NCI-H345 treated with DMSO at 0.1 percent for 48 hours (cell line): ENCODE data around the gene MISP3.

ENCODE experiments used
- DNase-seq: peaks from one replicate; lab custom pipeline; 2025; ENCODE audit not compliant: unreplicated experiment; lab: John Stamatoyannopoulos, UW

MISP3 gene

DNA sequence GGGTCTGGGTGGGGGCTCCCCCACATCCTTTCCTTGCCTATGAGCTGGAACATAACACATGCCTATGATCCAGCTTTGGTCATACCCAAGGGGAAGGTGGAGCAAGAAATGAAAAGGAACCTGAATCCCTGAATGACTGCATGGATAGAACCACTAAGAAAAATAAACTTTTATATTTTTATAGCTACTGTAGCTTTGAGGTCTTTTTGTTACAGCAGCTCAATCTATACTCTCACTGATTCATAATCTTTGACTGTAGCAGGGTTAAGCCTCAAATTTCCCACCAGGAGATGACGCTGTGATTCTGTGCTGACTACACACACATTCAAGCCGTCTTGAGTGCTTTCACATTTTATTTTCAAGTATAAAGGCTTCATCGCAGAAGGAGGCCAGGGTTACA is 19.6 kb upstream of the MISP3 start:
- DNase-seq: no peak

DNA sequence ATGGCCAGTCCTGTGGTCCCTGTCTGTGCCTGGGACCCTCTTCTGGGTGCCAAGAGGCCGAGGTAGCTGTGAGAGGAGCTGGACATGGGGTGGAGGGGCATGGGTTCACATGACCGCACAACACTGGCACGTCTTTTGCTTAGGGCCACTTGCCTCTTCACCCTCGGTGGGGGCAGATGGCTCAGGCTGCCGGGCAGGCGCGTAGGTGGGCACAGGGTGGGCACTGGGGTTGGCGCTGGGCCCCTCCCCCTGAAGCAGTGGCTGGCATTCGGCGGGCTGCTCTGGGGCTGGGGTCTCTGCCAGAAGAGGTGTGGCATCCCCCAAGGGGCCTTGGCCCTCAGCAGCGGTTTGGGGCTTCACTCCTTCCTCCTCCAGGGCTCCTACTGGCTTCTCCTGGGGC is 19.1 kb upstream of the MISP3 start:
- DNase-seq: no peak

DNA sequence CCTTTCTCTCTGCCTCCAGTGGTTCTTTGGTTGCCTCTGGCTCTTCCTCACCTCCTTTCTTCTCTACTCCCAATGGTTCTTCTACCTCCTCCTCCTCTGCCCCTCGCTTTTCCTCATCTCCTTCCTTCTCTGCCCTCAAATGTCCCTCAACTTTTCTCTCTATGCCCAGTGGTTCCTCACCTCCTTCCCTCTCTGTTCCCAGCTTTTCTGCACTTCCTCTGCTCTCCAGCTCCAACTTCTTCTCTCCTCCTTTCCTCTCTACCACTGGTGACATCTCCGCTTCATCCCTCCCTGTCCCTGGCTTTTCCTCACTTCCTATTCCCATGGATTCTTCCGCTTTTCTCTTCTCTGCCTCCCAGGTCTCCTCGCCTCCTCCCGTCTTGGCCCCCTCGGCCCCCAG is 18.5 kb upstream of the MISP3 start:
- no peak for DNase-seq

DNA sequence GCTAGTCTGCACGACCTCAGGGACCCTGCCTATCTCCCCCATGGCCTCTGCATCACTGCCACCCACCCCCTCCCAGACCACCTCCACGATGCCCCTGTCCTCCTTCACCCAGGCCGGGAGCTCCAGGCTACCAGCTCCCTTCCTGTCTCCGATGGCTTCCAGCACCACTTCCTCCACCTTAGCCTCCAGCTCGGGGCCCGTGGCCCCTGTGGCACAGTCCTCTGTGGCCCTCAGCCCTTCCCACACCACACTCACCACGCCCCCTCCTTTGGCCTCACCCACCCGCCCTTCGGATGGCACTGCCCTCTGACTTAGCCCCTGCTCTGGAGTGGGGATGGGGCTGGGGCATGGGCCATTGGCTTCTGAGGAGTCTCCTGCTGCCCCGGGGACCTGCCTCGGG is 17.9 kb upstream of the MISP3 start:
- no peak for DNase-seq

DNA sequence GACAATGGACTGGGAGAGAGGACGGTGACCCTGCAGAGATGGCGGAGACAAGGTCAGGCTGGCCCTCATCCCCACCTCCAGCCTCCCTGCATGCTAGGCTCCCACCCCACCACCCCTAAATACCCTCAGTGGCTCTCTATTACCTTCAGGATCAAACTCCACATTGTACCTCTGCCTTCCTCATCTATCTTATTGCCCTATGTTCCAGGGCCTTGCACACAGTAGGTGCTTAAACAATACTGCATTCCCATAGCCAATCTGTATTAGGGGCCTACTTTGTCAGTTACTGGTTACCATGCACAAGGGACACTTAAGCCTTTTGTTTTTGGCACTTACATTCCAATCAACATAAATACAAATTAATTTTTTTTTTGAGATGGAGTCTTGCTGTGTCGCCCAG is 17.2 kb upstream of the MISP3 start:
- no peak for DNase-seq

DNA sequence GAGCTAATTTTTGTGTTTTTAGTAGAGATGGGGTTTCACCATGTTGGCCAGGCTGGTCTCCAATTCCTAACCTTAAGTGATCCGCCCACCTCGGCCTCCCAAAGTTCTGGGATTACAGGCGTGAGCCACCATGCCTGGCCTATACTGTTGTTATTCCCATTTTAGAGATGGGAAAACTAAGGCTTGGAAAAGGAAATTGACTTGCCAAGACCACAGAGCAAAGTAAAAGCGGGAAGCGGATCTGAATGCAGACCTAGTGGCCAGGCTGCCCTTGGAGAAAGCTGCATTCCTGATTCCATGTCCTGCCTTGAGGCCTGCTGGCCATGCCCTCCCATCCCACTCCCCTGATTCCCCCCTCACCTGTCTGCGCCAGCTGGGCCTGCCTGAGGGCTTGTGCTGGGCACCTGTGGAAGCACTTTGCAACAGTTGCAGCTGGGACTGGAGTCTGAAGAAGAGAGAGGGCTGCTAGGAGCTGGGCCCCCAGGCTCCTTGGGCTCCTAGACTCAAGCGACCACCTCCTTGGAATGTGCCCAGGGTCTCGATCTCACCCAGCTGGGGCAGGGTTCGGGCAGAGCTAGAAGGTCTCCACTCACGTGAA is 16.4 kb upstream of the MISP3 start:
- DNase-seq: no peak

DNA sequence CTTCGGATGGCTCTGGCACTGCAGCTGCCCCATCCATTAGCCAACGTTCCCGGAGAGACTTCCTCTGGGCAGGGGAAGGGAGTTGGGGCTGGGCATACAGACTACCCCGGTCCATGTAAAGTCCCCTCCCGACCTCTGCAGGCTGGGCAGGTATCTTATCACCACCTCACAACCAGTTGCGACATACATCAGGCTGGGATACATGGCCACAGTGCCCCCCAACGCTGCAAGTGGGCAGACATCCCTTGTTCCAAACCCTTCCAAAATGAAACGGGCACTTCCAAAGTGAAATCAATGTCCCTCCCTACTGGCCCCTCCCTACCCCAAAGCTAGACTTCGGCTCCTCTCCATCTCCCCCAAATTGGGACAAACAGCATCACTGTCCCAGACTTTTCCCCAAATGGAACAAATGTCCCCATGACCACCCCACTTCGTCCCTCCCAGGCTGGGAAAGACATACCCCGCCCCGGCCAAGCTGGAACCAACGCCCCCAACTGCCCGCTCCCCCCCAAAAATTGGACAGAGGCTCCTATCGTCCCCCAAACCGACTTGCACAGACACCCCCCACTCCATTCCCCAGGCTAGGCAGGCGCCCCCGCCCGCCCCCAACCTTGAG is 15.7 kb upstream of the MISP3 start:
- DNase-seq: no peak

DNA sequence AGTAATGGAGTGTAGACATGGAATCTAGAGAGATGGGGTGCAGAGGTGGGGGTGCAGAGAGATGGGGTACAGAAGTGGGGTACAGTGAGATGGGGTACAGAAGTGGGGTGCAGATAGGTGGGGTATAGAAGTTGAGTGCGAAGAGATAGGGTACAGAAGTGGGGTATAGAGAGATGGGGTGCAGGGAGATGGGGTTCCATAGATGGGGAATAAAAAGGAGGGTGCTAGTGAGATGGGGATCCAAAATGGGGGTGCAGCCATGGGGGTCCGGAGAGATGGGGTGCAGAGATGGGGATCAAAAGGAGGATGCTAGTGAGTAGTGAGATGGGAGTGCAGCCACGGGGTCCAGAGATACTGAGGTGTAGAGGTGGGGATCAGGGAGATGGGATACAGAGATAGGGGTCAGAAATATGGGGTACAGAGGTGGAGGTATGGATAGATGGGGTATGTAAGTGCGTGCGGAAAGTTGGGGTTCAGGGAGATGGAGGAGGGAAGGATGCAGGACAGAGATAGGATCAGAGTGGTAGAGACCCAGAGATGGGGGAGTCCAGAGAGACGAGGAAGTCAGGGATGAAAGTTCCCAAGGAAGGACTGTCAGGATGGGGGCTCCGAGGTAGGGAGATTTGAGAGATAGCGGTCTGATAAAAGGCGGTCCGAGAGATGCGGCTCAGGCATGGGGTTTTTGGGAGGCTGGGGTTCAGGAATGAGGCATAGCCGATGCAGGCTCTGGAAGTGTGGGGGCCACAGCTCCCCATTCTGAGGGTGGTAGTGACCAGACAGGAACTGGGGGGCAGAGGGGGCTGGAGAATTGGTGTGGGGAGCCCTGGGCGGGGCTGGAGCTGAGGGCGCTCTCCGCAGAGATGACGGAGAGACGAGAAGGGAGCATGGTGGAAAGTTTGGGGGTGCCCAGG is 14.1 kb upstream of the MISP3 start:
- DNase-seq: no peak

DNA sequence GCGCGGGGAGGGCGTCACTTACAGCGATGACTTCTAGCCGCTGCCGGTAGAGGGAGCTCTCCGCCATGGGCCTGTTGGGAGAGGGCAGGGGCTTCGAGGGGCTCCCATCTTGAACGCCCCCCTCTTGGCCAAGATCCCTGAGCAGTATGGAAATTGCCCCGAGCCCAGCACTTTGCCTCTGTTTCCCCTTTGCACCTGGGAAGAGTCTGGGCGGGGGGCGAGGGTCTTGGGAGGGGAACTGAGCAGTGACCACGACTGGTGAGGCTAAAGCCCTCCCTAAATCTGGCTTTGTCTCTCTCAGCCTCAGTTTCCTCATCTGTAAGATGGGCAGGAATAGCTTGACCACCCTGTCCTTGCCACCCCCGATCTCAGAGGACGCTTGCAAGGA is 13.5 kb upstream of the MISP3 start:
- no peak for DNase-seq

DNA sequence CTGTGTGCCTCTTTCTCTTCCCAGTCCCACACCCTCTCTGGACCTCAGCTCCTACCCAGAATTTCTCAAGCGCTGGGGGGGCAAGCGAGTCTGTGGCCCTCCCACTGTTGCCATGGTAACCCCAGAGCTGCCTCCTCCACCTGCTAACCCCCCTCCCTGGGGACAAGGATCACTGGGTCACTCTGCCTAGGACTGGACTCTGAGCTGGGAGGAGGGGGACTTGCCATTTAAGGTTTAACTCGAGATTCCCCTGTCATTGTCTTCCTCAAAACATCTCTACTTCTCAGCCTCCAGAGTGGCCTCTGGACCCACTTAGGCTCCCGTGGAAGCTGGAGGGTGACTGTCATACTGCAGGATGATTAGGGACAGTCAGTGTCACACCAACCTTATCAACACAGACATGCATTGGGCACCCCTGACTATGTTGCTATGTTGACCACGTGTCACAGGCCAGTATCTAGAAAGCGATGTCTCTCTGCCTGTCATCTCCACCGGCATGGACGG is 12.9 kb upstream of the MISP3 start:
- no peak for DNase-seq

DNA sequence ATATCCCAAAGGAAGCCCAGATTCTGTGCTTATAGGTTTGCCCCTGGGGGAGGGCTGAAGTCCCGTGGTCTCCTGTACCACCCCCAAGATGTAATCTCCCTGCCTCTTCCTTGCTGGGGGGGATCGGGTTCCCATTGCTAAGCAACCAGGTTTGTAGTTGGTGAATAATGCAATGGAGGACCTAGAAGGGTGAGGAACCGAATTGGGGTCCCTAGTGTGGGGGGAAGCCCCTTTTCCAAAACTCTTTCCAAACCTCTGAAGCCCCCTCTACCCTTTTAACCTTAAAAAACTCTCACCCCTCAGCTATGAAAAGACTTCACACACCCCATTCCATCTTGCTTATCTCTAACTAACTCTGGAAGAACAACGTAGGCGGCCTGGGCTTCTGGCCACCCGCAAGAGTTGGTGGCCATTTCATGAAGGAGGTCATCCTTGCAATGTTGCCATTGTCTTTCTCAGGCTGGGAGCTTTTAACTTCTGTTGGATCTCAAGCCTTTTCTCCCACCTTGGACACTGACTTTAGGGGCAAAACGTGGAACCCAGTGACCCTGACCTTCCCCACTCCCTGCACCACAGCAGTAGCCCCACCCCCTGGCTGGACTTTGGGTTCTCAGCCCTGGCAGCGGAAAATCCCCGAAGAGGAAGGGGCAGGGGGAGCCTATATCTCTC is 11.4 kb upstream of the MISP3 start:
- no peak for DNase-seq

DNA sequence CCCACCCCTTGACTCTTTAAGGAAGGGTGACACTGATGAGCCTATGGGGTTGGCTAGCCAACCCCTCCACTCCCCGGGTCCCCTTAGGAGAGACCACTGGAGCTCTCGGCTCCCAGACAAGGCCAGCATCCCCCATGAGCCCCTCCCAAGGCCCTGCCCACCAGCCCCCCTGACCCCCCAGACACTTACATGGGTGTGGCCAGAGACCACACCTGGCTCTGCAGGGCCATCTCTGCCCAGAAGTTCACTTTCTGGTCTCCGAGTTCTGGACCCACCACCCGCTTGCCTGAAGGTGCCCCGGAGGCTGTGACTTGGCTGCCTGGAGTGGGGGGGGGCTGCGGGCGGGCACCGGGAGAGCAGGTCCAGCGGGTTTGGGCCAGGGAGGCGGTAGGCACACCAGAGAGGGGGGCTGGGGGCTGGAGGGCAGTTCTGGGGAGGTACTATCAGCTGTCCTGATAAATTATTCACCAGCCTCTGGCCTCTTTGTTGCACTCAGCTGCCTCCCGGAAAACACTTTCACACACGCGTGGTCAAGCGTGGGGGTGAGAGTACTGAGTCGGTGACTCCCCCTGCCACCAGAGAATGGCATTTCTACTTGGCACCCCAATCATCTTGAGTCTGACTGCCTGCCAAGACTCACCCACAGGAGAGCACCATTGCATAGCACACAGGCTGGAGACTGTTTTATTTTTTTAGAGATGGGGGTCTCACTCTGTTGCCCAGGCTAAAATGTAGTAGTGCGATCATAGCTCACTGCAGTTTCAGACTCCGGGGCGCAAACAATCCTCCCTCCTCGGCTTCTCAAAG is 10.6 kb upstream of the MISP3 start, which contains the start of gene PALM3:
Gene PALM3, minus strand, starts transcription at position 326 of the 807 bp plus-strand sequence. Its CDS starts 96 bp downstream, at position 230.
- DNase-seq: no peak

DNA sequence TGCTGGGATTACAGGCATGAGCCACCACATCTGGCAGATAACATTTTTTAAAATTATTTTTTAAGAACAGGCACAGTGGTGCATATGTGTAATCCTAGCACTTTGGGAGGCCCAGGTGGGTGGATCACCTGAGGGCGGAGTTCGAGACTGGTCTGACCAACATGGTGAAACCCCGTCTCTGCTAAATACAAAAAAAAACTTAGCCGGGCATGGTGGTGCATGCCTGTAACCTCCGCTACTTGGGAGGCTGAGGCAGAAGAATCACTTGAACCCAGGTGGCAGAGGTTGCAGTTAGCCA is 10.1 kb upstream of the MISP3 start:
- no peak for DNase-seq

DNA sequence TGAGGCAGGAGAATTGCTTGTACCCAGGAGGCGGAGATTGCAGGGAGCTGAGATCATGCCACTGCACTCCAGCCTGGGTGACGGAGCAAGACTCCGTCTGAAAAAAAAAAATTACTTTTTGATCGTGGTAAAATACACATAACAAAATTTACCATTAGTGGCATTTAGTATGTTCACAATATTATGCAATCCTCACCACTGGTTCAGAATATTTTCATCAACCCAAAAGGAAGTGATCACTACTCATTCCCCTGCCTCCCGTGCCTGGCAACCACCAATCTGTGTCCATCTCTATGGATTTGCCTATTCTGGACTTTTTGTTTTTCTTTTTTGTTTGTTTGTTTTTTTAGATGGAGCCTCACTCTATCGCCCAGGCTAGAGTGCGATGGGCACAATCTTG is 9.5 kb upstream of the MISP3 start:
- no peak for DNase-seq

DNA sequence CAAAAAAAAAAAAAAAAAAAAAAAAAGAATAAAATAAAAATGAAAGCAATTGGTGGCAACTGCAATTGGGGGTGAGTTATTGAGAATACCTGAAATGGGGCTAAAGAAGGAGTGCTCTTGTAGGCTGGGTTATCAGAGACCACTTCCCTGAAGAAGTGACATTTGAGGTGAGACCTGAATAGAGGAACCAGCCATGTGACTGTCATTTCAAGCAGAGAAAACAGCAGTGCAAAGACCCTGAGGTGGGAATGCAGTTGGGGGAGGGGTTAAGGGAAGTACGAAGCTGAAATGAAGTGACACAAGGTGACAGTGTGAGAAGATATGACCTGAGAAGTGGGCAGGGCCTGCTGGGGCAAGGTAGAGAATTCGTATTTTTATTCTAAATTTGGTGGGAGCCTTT is 6.5 kb upstream of the MISP3 start:
- DNase-seq: no peak

DNA sequence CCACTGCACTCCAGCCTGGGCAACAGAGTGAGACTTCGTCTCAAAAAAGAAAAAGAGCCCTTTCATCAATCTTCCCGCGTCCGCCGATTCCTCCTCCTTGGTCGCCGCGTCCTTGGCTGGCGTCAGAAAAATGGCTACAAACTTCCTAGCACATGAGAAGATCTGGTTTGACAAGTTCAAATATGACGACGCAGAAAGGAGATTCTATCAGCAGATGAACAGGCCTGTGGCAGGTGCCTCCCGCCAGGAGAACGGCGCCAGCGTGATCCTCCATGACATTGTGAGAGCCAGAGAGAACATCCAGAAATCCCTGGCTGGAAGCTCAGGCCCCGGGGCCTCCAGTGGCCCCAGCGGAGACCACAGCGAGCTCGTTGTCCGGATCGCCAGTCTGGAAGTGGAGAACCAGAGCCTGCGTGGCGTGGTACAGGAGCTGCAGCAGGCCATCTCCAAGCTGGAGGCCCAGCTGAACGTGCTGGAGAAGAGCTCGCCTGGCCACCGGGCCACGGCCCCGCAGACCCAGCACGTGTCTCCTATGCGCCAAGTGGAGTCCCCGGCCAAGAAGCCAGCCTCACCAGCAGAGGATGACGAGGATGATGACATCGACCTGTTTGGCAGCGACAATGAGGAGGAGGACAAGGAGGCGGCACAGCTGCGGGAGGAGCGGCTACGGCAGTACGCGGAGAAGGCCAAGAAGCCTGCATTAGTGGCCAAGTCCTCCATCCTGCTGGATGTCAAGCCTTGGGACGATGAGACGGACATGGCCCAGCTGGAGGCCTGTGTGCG is 2.1 kb upstream of the MISP3 start:
- no peak for DNase-seq

DNA sequence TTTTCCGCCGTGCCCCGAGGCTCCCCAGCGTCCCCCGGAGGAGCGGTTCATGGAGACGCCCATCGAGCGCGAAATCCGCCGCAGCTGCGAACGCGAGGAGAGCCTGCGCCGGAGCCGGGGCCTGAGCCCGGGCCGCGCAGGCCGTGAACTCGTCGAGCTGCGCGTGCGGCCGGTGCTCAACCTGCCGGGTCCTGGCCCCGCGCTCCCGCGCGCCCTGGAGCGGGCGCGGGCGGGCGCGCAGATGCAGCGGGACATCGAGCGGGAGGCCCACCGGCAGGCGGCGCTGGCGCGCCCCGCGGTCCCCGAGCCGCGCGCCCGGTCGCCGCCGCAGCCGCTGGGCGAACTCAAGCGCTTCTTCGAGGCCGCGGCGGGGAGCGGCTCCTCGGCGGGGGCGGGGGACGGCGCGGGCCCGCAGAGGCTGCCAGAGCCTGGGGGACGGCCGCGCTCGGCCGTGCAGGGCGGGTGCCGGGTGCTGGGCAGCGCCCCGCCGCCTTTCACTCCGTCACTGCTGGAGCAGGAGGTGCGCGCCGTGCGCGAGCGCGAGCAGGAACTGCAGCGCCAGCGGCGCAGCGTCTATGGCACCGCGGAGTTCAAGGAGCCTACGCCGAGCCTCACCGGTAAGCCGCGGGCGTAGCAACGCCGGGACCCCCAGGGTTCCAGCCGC is 807 bp downstream of the MISP3 start:
- peak; percentile 61 for DNase-seq

DNA sequence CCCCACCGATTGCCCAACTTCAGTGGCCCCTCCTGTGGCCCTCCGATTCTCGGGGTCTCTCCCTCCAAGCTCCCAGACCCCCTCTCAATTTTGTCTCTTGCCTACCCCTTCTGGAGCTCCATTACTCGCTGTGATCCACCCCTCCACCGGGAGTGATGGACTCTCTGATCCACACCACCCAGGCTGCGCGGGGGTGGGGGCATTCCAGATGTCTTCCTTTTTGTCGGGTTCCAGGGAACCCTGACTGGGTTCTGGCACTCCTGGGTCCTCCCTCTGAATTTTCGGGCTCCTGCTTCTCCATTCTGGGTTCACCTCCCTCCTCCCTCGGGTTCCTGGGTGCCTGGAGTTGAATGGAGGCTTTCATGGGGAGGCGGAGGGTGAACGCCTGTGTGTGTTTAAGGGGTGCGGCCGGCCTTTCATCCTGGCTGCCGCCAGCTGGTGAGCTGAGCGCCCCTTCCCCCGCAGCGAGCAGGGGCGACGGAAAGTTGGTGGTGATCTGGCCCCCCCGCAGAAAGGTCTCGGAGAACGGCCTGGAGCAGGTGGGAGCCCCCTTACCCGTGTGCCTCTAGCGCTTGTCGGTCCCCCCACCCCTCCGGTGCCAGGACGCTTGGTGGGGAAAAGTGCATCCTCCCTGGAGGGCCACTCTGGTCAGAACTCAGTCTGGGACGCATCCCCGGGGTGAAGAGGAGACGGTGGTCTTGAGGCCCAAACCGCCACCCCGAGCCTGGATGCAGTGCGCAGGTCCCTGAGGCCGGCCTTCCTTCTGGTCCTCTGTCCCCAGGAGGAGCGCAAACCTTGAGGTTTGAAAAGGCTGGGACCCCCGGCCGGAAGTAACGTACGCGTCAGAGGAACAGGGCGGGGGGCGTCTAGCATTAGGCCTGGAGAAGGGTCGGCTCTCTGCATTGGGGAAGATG is 1.6 kb downstream of the MISP3 start:
- DNase-seq: no peak
